Caki2 (cell line): ENCODE measurements around the gene ATG2A. TPM values are rescaled to one million over a fixed set of nuclear protein-coding genes. Genes with fewer than 3 reads are reported as not detected.

Source experiments
- DNase-seq: peaks from one replicate; pipeline ENCODE4 v3.0.0-alpha.2; 2015; ENCODE audit warnings: low read depth
- in situ Hi-C: cut with HindIII; loops from 2 replicates; pipeline ENCODE4 v1.10.0; 2016; ENCODE audit warnings: low sequenced_read_pairs, low pct_unique_long_range_greater_than_20kb, mixed read lengths
- total RNA-seq: library from RNA; depleted of rRNA; stranded (reverse); fragments of >200 nt; shearing (Covaris generic); gene quantifications from 2 replicates; pipeline ENCODE4 v1.2.3, GENCODE V29; 2014; ENCODE audit warnings: low replicate concordance

ATG2A gene
- total RNA-seq, 1 experiment from 2014 or later, result 11.1 TPM

DNA sequence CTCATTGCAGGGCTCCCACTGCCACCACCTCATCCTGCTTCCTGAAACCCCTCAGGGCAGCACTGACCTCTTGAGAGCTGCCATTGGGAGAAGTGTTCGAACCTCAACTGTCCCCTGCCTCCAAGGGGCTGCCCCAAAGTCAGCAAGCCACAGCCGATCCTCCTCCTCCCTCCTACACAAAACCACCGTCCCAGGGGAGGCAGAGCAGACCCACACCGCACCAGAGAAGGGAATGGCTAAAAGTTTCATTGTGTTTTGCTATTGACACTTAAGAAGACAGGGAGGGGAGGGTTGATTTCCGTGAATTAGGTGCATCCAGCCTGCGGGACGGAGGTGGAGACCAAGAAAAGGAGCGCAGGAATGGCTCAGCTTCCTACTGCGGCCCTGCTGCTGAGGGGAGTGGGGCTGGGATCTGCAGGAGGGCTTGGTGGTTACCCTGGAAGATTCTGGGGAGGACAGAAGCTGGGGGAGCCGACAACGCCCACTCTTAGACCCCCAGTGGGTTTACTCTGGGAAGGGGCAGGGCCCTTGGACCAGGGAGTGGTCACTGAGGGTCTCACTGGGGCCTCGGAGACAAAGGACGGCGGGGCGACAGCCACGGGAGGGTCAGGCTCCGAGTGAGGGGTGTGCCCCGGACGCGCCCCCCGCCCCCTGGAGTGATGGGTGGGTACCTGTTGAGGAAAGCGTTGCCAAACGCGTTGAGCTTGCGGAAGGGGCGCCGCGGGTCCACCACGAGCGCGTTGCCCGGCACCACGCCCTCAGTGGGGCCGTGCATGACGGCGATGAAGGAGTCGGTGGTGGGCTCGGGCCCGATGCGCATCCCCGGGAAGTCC, 39.4 kb downstream of the ATG2A start:
- in situ Hi-C loops, result no loop called here
- DNase-seq, result peak; percentile 28

DNA sequence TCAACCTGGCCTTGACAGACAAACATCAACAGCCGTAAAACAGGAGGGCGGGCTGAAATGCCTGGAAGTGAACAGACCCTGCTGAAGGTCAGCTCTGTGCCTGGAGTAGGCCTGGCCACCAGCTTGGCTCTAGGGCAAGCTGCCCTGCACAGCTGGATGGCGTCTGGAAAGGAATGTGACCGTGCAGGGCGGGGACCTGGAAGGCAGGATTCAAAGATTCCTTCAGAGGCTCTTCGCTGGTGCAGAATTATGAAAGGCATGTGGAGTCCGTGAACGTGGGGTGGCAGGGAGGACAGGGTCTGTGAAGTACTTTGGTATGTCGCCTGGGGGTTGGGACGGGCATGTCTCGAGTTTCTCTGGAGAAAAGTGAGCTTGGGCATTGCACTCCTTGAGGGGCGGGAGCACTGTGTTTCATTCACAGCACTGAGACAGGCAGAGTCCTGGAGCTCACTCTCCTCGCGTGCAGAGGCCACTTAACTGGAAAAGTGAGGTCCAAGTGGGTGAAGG, 40.1 kb downstream of the ATG2A start:
- in situ Hi-C loops, result no loop called here
- peak; percentile 63 for DNase-seq

DNA sequence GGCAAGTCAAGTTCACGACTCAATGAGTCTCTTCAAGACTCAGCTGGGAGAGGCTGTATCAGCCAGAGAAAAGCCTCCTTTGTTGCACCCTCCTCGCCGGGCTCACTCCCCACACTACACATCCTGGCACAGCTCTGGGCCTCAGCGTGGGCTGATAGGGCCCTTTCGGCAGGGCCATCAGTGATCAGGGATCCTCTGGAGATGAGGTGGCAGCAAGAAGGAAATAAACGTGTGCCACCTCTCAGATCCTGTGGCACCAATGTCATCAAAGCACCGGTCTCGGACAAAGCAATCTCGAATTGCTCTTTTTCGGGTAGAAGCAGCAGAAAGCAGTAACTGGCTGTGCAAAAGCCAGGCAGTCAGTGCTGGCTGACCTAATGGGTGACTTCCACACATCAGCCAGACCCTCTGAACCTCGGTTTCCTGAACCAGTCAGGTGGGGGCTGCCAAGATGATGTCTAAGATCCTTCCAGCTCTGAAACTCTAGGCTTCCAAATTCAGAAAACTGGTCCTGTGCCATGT, 40.7 kb downstream of the ATG2A start:
- in situ Hi-C loops, result no loop called here
- DNase-seq, result no peak

DNA sequence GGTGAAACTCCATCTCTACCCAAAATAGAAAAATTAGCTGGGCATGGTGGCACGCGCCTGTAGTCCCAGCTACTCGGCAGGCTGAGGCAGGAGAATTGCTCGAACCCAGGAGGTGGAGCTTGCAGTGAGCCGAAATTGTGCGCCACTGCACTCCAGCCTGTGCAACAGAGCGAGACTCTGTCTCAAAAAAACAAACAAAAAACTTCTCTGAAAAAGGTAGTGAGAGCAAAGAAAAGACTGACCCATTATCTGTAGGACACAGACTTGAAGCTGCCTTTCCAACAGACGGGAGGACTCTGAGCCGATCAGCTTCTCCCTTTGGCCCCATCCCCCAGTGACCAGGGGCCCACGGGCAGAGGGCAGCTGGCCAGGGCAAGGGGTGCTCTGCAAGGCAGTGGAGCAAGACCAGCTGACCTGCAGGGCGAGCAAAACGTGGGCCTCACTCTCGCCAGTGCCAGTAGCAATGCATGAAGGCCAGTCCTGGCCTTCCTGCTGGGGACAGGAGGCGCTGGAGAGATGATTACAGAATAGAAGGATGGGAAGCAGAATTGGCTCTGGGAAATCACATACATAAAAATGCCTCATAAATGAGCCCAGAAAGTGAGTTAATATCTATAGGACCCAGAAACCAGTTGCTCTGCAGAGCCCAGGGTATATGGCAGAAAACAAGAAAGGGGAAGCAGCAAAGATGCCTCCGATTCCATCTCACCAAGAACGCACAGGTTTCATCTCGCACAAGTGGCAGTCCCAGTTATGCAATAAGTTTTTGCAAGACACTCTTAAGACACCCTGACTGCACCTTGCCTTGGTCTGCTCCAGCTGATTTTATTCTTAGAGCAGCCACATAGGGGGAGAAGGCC, 41.4 kb downstream of the ATG2A start:
- in situ Hi-C loops, result no loop called here
- DNase-seq, result peak; percentile 61

DNA sequence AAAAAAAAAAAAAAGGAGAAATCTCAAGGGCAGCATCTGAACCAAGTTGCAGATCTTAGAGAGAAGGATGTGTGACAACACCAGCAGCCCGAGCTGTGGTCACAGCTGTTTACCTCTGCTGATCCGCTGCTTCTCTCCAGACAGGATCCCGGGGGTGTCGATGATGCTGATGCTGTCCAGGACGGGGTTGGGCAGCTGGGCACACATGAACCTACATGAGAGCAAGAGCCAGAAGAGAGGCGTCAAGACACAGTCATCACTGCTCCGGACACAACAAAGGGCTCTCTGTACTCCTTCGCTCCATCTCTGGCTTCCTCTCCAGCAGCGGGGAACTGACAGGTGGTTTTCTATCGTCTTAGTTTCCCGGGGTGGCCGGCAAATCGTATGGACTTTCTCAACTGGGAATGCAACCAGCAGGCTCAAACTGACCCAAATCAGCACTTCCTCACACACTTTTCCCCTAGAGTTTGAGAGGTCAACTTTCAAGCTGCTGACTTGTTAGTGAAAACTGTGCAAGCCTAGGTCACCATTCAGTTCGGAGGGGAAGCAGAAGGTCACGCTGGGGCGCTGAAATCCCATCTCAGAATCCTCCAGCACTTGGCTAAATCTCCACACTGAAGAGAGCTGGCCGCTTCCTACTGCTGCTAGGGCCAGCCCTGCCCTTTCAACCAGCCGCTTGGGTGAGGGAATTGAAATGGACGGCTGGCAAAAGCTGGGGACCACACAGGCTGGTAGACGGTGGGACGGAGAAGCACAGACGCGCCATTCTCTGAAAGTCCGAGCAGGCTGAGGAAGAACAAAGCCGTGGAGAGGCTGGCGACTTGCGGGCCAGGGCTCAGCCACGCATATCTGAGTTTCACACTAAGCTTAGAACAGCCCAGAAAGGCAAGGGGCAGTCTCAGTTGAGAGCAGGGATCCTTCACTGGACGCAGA, 42.4 kb downstream of the ATG2A start:
- in situ Hi-C loops, result no loop called here
- DNase-seq, result no peak

DNA sequence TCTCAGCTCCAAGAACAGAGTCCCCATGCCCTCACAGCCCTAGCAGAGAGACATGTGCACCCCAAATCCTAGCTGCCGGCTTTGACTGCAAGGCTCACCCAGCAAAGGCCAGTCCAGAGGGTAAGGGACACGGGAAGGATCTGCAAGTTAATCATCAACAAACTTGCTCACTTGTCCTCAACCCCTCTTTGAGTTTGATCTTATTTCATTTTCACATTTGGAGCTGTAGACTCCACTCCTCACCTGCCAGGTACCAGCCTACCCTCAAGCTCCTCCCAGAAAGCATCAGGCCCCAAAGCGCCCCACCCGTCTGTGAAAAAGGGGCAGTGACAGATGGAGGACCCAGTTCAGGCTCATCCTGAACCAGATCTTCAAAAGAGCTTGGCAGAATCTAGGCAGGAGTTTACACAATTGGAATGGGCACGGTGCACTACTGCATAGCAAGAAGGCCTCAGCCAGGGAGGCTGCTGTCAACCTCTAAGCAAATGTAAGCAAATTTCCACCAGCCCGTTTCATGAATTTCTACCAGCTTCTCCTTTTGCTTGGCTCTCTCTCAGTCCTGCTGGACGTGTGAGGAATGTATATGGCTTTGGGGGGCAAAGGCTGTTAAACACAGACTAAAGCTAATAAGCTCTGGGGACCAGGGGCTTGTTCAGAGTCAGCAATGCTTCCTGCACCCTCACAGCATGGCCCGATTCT, 44.1 kb downstream of the ATG2A start:
- in situ Hi-C loops, result no loop called here
- no peak for DNase-seq

DNA sequence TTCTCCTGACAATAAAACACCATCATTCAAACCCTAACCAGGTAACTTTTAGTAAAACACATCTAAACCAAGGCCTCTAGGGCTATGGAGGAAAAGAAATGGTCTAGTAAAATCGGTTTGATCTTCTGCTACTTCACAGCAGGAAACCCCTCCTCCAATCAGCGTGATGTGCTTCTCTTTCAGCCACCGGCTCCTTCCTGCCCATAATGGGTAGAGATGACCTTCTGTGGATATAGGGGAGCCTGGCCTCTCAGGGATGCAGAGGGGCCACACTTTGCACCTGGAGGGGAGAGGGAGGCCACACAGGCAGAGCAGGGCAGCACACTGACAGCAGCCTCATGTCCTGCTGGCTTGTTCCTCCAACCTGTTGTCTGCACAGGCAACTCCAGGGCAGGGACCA, 45.5 kb downstream of the ATG2A start:
- in situ Hi-C loops, result no loop called here
- no peak for DNase-seq

DNA sequence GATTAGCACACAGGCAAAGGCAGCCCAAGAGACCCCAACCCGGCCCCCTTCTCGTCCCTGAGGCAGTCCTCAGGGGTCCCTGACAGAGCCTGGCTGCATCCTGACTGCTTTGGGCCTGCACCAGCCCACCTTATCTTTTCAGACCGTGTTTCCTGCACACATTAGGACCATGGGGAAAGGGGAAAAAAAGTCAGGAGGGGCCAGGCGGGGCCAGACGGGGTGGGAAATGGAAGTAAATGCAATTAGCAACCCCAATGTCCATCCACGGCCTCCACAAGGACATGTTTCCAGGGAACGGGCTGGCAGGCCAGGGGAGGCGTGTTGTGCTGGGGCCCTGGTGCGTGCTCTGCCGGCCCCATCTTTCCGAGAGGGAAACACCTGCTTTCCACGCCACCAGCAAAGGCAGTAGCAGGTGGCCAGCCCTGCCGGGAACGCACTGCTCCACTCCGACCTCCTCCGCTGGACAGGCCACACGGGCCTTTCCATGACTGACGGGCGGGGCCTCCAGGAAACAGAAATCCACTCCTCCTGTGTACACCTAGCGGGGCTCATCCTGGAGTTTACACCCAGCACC, 46.0 kb downstream of the ATG2A start:
- in situ Hi-C loops, result no loop called here
- no peak for DNase-seq

DNA sequence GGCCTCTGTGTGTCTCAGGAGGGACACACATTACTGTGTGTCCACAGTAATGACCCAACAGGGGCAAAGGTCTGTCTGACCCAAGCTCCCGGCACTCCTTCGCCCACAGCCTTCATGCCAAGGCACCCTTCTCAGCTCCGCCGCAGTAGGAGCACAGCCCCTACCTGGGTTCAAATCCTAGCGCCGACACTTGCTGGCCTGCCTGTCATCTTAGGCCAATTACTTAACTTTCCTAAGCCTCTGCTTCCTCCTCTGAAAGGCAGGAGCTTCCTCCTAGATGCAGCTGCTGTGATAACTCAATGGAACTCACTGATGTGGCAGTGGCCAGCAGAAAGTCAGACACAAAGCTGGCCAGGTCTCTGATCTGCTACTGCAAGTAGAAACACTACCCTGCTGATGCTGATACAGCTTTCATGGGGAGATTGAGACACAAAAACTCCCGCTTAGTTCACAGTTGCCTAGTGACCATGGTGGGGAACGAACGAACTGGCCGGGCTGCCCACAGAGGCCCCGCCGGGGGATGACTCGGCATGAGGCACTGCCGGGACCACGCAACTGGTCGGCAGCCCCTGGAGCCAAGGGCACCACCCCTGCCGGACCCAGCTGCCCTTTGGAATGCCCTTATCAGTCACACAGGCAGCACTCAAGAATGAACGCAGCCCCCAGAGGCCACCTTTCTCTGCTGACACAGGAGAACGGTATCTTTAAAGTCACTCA, 46.7 kb downstream of the ATG2A start:
- in situ Hi-C loops, result no loop called here
- no peak for DNase-seq

DNA sequence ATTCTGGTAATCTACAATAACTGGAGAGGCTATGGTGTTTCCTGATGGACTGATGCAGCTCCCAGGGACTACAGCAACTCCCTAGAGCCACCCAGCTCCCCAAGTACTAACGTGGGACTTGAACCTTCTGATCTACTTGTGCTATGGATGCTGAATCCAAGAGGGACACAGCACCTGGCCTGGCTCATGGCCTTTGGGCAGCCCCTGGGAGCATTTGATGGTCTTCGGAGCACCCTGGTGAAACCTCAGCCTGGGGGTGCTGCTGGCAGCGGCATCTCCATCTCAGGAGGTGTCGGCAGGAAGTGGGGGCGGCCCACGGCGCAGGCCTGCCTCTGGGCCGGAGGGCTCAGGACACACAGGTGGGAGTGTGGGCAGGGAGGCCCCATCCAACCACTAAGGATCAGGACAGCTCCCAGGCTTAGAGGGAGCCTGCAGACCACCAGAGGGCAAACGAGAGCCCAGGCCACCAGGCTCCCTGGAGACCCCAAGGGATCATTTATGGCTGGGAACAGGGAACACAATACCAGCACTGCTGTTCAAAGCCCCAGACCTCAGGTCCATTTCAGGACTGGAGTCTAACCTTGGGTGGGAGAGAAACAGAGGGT, 47.3 kb downstream of the ATG2A start:
- no peak for DNase-seq
- in situ Hi-C loops, result no loop called here

DNA sequence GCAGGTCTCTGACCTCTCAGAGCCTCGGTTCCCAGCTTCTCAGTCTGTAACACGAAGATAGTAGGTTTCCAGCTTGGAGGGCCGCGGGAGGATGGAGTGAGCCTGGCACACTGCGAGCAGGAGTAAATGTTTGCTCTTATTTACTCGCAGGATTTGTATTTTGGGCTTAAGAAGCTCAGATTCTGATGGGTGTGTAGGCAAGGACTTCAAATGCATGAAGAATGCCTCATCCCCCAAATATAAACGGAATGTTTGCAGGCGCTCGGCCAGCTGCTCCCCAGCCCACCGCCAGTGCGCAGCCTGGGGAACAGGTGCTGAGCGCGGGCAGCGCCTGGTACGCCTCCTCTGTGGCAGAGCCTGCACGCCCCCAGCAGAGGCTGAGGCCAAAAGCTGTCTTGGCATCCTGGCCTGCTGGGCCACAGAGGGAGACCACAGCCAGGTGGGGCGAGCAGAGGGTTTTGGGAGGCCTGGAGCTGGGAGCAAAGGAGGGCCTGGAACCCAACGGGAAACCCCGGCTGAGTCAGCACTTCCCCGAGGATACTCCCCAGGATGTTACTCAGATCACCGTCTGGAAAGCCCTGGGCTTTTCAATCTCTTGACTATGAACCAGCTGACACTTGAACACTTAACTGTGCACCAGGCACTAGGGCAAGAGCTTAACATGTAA, 48.0 kb downstream of the ATG2A start:
- DNase-seq, result no peak
- in situ Hi-C loops, result no loop called here

DNA sequence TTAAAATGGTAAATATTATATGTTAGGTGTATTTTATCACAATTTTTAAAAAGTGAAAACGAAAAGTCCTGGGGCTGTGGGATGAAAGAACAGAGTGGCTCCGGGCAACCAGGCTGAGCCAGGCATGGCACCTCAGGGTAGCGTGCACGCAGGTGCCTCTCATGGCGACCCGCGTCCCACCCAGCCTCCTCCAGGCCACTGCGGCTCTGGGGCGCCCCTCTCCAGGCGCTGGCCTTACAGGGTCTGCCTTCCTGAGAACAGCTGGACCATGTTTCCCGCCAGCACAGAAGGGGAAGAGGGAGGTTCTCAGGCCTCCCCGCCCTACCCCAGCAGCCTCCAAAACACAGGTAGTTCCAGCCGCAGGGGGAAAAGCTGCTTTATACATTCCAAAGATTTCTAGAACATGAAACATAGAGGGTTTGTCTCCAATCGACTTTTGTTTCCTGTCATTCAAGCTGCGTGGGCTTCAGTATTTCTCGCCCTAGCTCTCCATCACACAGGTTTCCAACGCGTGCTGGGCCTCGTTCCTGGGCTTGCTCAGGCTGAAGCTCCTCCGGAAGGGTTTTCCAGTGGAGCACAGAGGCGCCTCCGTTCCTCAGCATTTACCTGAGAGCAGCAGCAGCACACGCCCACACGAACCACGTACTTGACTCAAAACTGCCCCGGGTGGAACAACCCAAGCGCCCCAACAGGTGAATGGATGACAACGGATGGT, 49.1 kb downstream of the ATG2A start:
- in situ Hi-C loops, result no loop called here
- DNase-seq, result no peak

DNA sequence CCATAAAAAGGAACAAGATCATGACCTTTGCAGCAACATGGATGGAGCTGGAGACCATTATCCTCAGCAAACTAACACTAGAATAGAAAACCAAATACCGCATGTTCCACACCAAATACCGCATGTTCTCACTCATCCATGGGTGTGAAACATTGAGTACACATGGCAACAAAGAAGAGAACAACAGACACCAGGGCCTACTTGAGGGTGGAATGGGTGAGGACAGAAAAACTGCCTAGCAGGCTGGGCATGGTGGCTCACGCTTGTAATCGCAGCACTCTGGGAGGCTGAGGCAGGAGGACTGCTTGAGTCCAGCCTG, 50.9 kb downstream of the ATG2A start:
- DNase-seq, result no peak
- in situ Hi-C loops, result no loop called here

DNA sequence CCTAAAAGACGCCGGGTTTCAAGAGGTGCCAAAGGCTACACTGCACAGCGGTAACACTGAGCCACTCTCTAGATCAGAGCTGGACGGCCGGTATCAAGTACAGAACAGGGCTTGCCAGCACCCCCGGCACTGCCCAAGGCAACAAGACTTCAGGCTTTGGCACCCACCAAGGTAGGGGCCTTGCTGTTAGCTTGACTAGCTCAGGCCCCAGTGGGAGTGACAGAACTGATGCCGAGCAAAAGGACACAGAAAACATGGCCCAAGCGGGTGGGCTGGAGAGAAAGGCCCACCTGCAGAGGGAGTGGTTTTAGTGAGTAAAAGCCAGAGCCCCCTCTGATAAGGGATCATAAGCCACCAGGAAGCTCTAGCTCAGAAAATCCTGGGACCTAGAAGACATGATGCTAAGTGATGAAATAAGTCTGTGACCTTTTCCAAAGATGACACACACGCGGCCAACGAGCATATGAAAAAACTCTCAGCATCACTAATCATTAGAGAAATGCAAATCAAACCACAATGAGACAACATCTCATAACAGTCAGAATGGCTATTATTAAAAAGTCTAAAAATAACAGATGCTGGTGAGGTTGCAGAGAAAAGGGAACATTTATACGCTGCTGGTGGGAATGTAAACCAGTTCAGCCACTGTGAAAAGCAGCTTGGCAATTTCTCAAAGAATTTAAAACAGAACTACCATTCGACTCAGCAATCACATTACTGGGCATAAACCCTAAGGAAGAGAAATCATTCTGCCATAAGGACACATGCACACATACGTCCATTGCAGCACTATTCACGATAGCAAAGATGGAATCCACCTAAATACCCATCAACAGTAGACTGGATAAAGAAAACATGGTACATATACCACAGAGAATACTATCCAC, 51.5 kb downstream of the ATG2A start:
- DNase-seq, result no peak
- in situ Hi-C loops, result no loop called here
